IPS DF 19.7 (cell line): Measurements from ENCODE around the gene DEAF1.

Experiments used
- DNase-seq: peaks from one replicate; pipeline ENCODE4 v3.0.0-alpha.2; 2013; ENCODE audit warnings: low read depth, low spot score

The DEAF1 gene

DNA sequence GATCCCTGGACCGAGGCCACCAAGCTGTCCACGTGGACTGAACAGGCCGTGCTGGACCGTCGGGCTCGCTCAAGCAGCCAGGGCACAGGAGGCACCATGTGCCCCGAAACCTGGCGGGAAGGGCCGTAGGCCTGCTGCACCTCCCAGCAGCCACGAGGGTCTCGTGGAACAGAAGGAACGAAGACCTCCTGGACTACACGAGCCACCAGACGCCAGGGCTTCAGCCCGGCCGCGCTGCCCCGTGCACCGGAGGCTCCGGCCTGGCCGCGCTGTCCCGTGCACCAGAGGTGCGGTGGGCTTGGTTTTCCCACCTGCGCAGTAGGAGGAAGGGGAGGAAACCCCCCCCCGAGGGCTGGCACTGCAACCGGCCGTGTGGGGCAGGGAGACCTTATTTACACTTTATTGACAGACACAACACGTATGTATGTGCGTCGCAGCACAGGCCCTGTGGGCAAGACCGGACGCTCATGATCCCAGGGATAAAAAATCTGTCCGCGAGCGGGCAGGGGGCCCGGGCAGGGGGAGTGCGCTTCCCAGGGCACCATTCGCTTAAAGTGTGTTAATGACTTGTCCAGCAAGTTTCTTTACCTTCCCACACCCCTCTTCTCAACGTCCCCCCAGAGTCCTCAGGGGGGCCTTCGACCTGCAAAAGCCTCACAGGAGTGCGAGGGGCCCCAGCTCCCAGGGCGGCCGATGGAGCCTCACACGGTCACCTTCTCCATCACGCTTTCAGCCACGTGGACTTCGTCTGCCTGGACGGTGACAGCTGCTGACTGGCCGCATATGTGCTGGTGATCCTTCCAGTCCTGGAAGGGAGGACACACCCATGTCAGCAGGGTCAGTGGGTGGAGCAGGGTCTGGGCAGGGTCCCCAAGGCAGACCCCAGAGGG lies 50.9 kb downstream of the DEAF1 start:
- no peak for DNase-seq

DNA sequence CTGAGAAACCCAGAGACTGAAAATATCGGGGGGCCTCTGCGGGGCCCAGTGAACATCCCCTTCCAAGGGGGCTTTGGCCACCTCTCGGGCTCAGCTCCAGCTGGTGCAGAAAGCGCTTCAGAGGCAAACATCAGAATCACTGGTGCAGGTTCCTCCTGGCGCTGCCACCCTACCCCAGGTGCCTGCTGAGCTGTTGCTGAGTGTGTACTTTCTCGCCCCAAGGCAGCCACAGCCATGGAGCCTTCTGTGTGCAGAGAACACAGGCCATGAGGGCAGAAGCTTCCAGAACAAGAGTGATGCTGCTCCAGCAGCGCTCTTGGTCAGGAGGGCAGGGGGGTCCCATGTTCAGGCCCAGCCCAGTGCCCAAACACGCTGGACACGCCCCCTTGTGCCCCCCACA lies 51.7 kb downstream of the DEAF1 start:
- no peak for DNase-seq

DNA sequence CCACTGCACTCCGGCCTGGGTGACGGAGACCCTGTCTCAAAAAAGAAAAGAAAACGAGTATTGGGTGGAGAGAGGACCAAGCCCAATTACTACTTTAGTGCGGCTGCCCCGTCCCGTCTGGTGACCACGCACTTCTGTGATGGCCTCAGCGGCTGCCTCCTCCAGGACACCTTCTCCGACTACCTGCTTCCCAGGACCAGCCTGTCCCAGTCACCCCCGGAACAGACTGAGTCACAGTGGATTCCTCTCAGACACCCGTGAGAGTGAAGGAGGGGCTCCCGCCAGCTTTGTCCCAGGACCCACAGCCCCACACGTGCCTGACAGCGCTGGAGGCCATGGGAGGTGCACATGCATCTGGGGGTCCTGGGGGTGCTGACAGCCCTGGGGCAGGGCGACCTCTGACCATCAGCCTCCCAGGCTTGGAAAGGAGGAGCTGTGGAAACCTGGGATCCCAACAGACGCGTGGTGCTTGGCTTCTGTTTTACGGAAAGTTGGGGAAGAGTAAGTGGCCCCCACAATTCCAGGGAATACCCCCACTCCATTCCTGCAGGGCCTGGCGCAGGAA lies 53.1 kb downstream of the DEAF1 start:
- no peak for DNase-seq

DNA sequence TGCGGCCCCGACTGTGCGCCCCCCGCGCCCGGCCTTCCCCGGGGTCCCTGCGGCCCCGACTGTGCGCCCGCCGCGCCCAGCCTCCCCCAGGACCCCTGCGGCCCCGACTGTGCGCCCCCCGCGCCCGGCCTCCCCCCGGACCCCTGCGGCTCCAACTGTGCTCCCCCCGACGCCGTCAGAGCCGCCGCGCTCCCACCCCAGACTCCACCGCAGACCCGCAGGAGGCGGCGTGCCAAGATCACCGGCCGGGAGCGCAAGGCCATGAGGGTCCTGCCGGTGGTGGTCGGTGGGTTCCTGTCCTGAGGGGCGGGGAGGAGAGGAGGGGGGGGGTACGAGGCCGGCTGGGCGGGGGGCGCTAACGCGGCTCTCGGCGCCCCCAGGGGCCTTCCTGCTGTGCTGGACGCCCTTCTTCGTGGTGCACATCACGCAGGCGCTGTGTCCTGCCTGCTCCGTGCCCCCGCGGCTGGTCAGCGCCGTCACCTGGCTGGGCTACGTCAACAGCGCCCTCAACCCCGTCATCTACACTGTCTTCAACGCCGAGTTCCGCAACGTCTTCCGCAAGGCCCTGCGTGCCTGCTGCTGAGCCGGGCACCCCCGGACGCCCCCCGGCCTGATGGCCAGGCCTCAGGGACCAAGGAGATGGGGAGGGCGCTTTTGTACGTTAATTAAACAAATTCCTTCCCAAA lies 54.9 kb downstream of the DEAF1 start:
- DNase-seq = no peak

DNA sequence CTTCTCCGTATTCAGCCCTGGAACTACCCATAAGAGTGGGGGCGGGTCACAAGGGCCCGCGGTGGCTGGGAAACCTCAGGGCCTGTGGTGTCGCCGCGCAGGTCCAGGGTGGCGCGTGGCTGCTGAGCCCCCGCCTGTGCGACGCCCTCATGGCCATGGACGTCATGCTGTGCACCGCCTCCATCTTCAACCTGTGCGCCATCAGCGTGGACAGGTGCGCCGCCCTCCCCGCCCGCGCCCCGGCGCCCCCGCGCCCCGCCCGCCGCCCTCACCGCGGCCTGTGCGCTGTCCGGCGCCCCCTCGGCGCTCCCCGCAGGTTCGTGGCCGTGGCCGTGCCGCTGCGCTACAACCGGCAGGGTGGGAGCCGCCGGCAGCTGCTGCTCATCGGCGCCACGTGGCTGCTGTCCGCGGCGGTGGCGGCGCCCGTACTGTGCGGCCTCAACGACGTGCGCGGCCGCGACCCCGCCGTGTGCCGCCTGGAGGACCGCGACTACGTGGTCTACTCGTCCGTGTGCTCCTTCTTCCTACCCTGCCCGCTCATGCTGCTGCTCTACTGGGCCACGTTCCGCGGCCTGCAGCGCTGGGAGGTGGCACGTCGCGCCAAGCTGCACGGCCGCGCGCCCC lies 55.6 kb downstream of the DEAF1 start:
- DNase-seq = no peak

DNA sequence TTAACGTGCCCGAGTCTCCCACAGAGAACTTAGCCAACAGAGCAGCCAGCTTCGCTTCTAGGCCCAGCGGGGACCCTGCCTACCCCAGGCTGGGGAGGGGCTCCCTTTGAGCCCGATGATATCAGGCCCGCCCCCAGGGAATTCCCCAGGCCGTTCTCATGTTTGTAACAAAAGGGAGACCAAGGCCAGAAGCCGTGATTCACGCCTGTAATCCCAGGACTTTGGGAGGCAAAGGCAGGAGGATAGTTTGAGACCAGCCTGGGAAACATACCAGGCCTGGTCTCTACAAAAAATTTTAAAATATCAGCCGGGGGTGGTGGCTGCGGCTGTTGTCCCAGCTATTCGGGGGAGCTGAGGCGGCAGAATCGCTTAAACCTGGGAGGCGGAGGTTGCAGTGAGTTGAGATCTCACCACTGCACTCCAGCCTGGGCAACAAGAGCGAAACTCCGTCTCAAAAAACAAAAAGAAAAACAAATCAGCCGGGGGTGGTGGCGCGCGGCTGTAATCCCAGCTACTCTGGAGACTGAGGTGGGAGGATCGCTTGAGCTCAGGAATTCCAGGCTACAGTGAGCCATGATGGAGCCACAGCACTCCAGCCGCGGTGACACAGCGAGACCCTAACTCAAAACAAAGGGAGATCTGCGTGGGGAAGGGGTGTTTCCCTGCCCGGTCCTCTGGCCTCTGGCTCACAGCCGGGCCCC lies 56.2 kb downstream of the DEAF1 start:
- no peak for DNase-seq

DNA sequence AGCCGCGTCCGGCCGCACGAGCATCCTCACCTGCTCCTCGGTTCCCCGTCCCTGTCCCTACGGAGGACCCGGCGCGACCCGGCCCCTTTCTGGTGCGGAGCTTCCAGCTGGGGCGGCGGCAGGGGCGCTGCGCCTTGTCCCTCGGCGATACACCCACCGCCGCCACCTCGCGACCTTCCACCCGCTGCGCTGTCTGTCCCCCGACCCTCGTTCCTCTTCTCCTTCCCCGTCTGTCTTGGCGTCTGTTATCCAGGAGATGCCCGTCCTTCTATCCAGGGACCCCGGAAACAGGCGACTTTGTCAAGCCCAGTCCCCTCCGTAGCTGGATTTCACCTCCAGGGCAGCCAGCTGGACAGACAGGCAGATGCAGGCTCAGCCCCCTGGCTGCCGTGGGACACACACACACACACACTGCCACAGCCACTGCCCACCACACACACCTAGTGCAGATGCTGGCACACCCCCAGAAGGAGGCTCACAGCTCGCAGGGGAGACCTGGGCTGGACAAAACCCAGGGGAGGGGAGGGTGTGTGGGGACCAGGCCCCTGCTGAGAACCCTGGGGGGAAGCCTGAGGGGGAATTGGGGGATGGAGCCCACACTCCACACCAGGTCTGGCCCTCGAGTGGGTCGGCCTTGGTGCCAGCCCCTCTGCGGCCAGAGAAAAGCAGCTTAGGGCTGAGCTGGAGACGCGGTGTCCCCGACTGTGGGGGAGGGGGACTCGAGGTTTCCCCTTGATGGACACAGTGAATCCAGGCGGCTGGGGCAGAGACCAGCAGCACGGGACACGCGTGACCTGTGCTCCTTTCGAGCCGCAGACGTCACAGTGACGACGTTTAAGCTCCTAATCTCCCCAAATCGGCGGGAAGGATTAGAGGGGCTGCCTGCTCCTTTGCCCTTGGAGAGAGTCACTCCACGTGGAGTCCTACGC lies 57.2 kb downstream of the DEAF1 start:
- DNase-seq = no peak

DNA sequence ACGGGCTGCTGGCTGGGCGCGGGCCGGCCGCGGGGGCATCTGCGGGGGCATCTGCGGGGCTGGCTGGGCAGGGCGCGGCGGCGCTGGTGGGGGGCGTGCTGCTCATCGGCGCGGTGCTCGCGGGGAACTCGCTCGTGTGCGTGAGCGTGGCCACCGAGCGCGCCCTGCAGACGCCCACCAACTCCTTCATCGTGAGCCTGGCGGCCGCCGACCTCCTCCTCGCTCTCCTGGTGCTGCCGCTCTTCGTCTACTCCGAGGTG lies 57.8 kb downstream of the DEAF1 start:
- no peak for DNase-seq

DNA sequence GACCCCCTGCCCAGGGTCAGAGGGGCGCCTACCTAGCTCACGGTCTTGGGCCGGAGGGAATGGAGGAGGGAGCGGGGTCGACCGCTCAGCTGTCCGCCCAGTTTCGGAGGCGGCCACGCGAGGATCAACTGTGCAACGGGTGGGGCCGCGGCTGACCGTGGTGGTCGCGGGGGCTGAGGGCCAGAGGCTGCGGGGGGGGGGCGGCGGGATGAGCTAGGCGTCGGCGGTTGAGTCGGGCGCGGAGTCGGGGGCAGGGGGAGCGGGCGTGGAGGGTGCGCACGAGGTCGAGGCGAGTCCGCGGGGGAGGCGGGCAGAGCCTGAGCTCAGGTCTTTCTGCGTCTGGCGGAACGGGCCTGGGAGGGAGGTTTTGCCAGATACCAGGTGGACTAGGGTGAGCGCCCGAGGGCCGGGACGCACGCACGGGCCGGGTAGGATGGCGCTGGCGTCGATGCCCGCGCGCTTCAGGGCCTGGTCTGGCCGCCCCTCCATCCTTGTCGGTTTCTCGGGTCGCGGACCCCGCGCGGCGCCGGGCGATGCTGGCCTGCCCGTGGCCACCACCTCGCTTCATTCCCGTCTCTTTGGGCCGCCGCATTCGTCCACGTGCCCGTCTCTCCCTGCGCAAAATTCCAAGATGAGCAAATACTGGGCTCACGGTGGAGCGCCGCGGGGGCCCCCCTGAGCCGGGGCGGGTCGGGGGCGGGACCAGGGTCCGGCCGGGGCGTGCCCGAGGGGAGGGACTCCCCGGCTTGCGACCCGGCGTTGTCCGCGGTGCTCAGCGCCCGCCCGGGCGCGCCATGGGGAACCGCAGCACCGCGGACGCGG lies 58.3 kb downstream of the DEAF1 start, which contains the start of gene DRD4:
TSS of gene DRD4 (plus strand) at position 759 of the 822 bp plus-strand sequence. CDS start at position 795, 36 bp downstream.
- no peak for DNase-seq

DNA sequence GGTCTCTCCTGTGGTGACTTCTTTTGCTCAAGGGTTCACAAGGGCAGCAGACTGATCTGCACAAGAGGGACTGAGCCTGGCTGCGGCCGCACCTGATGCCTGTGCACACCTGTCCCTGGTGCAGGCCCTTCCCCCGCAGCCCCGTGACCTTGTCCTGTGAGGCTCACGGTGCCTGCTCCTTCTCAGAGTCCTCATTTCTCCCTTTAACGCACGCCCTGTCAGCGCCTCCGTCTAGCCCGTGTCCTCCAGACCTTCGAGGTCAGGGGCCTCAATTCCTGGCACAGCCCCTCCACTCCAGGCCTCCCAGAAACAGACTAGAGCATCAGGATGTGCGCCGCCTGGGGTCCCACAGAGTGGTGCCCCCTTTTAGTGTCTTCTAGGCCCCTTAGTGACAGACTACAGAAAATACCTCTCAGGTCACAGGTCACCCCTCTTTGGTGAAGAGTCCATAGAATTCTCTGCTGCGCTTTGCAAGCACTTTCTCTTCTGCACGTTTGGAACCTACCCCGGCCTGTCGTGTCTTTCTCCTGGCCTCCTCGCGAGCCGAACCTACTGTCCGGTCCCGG lies 59.0 kb downstream of the DEAF1 start:
- no peak for DNase-seq

DNA sequence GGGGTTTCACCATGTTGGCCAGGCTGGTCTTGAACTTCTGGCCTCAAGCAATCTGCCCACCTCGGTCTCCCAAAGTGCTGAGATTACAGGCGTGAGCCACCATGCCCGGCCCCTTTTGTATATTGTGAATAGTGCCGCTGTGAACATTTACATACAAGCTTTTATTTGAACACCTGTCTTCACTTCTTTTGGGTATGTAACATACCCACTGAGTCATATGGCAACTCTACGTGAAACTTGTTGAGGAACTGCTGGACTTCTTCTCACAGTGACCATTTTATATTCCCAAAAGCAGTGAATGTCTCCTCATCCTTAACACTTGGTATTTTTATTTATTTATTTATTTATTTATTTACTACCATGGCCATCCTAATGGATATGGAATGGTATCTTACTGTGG lies 64.2 kb downstream of the DEAF1 start:
- no peak for DNase-seq

DNA sequence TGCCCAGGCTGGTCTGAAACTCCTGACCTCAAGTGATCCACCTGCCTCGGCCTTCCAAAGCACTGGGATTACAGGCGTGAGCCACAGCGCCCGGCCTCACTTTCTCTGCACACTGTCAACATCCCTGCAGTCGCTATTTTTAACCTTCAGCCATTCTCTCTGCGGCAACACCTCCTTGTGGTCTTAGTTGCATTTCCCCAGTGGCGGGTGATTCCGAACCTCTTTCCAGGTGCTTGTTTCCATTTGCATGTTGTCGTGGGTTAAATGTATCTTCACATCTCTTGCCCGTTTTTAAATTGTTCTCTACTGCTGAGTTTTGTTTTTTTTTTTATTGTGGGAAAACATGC lies 65.8 kb downstream of the DEAF1 start:
- DNase-seq = no peak

DNA sequence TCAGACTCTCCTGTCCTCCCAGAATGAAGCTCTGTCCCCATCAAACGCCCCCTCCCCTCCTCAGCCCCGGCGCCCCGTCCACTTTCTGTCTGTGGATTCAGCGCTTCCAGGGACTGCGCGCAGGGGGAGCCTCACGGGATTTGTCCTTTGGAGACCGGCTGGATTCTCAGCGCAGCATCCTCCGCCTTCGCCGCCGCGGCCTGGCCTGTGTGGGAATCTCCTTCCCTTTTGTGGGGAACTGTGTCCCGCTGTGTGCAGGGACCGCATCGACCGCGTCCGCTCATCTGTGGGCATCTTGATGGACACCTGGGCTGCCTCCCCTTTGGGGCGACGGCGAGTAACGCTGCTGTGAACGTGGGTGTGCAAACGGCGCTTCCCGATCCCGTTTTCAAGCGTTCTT lies 67.0 kb downstream of the DEAF1 start:
- DNase-seq = no peak

DNA sequence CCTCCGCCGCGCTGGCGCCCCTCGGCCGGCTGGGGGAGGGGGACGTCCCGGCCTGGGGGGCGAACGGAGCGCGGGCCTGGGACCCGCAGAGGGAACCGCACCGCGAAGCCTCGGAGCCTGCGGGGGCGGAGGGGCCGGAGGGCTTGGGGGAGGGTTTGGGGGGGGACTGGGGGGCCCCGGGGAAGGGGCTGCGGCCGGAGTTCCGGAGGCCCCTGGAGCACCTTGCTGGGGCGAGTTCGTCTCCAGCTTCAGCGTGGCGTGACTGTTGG lies 67.8 kb downstream of the DEAF1 start:
- no peak for DNase-seq

DNA sequence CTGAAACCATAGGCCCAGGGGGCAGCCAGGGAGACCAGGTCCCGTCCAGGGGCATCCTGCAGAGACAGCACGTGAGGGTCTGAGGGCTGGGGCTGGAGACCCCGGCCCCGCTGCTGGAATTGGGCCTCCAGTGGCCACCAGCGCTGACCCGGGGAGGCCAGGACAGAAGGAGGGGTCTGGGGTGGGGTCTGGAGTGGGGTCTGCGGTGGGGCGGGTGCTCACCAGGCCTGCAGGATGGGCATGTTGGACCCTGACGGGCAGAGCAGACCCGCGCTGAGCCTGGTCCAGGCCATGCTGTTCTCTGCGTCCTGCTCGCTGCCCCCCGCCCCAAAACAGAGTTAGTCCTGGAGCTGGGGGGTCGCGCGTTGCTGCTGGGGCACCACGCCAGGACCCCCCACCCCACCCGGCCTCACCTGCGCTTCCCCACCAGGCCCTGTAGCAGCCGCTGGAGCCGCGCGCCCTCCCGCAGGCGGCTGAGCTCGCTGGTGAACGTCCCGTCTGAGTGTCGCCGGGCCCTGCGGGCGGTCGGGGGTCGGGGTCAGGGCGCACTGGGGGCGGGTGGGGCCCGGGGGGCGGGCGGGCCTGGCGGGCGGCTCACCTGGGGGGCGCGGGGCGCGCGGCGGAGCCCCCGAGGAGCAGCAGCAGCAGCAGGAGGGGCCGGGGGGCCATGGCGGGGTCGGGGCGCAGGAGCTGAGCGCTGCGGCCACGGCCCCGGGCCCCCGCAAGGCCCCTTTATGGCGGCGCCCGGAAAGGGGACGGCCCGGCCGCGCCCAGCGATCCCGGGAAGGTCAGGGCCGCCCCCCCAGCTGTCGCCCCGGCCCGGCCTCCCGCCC lies 68.3 kb downstream of the DEAF1 start, which contains the start of gene SCT:
TSS of gene SCT (minus strand) at position 707 of the 833 bp plus-strand sequence. CDS start at position 669, 38 bp downstream.
- DNase-seq = no peak

DNA sequence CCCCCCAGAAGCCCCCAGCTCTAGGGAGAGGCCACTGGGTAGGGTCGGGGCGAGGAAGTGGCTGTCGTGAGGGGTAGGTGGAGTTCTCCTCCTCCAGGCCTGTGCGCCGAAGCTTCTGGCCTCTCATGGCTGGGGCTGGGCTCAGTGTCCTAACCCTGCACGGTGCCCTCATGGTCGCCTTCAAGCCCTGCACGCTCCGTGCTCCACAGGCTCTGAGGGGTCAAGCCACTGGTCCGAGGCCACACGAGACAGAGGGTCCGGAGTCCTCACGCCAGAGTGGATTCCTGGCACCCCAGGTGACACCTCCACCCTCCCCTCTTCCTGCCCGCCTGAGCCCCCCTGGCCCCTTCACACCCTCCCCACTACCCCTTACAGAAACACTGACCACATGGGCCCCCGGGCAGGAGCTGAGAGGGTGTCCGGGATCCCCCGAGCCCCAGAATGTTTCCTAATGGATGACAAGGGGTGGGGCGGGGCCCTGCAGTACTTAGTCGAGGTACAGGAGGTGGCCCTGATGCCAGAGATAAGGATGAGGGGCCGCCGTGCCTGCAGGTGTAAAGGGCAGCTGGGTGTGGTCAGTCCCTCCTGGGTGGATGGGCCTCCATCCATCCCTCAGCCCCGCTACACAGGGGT lies 69.3 kb downstream of the DEAF1 start:
- DNase-seq = no peak

DNA sequence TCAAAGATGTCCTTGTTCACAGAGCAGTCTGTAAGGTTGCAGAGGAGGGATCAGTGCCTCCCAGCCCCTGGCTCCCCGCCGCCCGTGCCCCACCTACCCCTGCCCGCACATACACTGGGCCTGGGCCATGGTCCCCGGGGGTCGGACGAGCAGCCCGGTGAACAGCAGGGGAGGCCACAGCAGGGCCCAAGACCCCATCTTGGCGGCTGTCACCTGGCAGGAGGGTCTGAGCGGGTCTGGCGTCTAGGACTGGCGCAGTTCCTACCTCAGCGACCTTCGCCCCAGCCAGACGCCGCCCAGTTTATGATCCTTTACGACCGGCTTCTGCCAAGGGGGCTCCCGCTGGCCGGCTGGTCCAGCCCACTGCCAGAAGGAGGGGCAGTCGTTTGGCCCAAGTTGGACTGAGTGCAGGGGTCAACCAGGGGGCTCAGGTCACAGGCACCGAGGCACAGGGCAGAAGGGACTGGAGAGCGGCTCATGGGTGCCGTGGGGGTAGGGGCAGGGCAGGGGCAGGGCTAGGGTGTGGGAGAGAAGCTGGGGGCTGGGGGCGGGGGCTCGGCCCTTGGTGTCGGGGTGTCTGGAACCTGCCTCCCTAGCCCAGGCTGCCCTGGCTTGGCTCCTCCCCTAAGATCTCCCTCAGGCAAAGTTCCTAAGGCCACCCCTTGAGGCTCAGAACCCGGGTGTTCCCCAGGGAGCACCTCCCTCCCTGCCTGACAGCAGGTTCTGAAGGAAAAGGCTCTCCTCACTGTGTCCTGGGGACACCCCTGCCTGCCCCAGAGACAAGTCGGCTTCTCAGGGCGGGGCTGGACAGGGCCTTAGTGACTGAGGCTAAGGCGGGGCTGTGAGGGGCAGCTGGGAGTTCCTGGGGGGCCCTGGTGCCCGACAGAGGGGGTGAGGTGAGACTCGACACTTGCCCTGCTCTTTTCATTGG lies 70.1 kb downstream of the DEAF1 start, which contains the start of gene CDHR5:
TSS of gene CDHR5 (minus strand) at position 251 of the 931 bp plus-strand sequence. CDS start at position 198, 53 bp downstream.
- DNase-seq = no peak
